Lung microvascular endothelial cell (primary cell): ENCODE measurements around the gene PPFIBP2. TPM values are rescaled to one million over a fixed set of nuclear protein-coding genes. Genes with fewer than 3 reads are reported as not detected.
A peak's percentile ranks its signal among the peaks of the same experiment; 100 is the strongest.

Experiments used
- DNase-seq, 2 donors: peaks; one replicate each; pipeline versions ENCODE4 v3.0.0 to v3.0.0-alpha.2; 2010; ENCODE audit warnings: low read depth in 2 of 2
- total RNA-seq: library from RNA; depleted of rRNA; stranded (reverse); fragments of >200 nt; gene quantifications from 2 replicates; pipeline ENCODE4 v1.2.1, GENCODE V29; 2014

The PPFIBP2 gene
- total RNA-seq, 1 donor from 2014 or later: 5.2 TPM

DNA sequence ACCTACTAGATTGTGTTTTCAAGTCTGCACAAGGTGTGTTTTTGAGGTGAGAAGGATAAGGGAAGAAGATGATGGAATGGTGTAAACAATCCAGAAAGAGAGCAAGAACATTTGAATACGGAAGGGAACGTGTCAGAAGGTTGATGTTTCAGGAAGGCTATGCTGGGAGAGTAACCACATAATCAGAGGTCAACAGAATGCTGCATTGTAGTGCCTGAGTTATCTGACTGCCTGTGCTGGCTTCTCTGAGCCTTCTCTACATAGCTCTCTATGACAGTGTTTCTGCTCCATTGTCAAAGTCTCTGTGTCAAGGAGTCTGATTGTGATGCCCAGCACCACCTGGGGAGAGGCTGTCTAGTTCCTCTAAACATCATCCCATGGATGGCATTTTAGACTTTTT is 85.4 kb downstream of the PPFIBP2 start:
- DNase-seq: no peak

GRCh38 chr11:7600205-7600775 is 86.5 kb downstream of the PPFIBP2 start:
- peak in 1 of 2 donors; percentile 23 for DNase-seq

- no peak for DNase-seq
Observed at GRCh38 chr11:7603031-7603781, 89.4 kb downstream of the PPFIBP2 start.

DNA sequence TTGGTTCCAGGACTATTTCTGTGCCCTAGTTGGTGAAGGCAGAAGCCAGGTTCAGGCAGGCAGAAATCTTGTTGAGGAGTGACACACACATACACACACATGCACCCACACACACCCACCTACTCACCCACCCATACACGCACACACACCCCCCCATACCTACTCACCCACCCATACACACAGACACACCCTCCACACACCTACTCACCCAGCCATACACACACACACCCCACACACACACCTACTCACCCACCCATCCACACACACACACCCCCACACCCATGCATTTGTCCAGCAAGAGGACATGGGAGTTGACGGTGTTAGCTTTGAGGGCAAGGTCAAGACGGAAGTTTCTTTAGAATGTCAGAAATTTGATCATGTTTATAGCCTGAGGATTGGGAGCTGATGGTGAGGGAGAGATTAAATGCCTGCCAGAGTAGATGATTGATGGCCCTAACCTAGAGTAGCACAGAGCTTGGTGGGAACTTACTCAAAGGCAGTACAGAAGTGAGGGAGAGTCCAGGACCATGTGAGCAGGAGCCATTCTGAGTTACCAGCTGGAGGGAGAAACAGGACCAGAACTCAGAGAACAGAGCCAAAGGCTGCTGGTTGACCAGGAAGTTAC is 90.6 kb downstream of the PPFIBP2 start:
- DNase-seq: peak in 1 of 2 donors; percentile 10

DNA sequence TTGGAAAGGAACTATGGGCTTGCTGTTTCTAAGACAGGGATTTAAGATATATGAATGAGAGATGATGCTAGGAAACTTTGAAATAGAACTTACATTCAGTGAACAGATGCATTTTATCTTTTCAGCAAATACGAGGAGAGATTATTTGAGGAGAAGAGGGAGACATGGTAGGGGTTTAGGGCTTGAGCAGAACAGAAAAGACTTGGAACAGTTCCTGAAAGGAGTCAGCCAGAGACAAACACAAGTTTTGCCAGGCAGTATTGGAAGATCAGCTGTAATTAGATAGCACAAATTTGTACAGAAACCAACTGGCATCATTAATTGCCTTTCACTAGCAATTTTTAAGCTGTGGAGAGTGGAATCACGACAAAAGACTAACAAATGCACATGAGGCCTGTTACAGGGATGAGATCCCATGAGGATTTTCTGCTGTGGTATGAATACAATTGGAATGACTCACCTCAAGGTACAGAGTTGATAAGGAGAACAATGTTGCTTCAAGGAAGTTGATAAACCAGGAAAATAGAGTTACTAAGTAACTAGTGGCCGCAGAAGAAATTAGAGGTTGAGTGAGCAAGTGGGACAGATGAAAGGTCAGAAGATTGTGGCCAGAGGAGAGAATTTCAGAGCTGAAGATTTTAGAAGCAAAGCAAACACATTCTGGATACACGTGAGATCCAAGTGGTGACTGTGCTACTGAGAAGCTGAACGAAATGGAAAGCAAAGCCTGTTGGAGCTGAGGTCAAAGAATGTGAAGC is 91.6 kb downstream of the PPFIBP2 start:
- peak in 1 of 2 donors; percentile 84 for DNase-seq

GRCh38 chr11:7606496-7606895 is 92.7 kb downstream of the PPFIBP2 start:
- no peak for DNase-seq

- no peak for DNase-seq
Observed at GRCh38 chr11:7609015-7609414, 95.2 kb downstream of the PPFIBP2 start.

DNA sequence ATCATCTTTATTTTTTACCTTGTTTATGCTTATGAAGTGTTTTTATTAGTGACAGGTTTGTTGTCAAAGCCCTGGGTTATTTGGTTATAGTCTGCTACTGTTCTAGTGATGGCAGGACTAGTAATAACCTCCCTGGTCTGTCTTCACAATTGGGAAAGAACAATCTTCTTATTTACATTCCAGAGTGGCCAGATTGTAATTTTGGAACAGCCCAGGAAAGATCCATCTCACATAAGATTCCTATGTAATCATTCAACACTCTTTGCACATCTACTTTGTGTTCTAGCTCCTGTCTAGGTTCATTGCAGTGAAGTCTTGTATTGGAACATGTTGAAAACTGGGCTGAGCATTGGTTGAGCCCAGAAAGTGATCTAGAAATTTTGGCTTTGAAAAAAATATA is 95.7 kb downstream of the PPFIBP2 start:
- no peak for DNase-seq

GRCh38 chr11:7610393-7610792 is 96.6 kb downstream of the PPFIBP2 start:
- DNase-seq: no peak

DNA sequence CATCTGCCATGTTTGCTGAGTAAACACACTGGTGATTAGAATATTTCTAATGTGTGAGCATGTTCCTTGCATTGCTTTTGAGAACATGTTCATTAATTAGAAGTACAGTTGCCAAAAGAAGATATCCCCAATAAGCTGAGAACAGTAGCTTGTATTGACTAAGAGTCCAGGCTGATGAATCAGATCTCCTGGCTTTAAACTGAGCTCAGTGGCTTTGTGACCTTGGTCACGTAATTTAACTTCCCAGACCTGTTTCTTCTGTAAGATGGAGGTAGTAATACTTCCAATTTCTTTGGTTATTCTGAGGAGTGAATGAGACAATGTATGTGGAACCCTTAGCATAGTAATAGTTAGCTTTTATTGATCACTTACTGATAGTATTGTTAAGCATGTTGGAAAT is 97.6 kb downstream of the PPFIBP2 start:
- DNase-seq: no peak

DNA sequence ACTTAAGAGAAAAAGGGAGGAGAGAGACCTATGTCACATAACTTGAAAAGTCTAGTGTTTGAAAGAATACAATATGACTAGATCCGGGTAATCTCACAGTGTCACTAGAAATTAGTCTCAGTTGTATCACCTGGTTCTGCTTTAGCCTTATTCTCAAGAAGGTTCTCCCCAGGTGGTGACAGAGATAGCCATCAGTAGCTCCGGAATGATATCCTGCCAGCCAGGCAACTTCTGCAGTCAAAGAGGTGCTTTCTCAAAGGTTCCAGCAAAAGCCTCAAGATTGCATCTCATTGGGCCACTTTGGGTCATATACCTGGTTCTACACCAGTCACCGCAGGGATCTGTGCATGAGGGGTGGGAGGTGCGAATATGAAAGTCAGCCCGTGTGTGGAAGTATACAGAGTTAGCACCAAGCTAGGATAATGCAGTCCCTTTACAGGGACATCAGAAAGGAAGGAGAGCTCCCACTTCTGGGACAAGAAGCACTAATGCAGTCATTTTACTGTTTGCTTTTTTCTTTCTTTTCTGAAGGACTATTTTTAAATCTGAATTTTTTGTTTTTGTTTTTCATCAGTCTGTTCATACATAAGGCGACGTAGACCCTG is 98.4 kb downstream of the PPFIBP2 start:
- no peak for DNase-seq

DNA sequence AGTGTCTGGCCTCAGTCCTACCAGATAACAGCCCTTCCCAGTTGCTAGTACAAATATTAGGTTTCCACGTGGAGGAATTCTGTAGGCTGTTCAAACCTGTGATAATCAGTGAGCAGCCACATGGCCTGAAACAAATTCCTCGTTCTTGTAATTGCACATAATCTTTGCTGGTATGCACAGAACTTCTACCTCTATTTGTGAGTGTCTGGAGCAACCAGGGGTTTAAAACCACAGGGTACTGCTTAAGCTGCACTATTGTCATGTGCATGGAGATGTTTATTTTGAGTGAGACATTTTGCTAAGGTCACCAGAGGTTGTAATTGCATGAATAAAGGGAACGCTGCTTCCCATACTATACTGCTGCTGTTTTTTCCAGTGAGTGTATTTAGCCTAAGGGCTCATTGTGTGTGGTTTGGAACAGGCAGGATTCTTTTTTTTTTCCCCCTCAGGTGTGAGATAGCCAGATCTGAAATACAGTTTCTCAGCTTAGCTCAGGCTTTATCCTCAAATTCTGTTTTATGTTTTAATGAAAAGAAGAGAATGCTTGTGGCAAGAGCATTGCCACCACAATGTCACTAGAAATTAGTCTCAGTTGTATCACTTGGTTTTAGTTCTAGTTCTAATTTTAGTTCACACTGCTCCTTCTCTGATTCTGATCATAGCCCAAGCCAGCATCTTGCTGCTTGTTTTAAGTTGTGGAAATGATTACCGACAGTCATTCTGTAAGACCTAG is 99.0 kb downstream of the PPFIBP2 start:
- no peak for DNase-seq

- no peak for DNase-seq
Observed at GRCh38 chr11:7613394-7613720, 99.6 kb downstream of the PPFIBP2 start.

DNA sequence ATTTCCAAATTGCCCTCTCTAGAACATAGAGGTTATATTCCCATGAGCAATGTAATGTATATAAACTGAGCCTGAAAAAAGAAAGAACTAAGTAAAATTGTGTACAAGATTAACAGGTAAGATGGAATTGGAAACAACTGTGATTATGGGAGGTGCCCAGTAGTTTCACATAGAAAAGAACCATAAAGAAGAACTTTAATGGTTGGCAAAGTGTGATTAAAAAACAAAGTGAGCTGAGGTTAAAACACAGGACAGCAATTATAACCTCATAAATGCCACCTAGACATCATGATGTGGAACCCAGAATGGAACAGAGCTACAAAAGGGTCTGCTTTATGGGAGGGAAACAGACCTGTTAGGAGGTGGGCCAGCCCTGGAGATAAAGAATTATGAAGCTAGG is 100.9 kb downstream of the PPFIBP2 start:
- DNase-seq: no peak

DNA sequence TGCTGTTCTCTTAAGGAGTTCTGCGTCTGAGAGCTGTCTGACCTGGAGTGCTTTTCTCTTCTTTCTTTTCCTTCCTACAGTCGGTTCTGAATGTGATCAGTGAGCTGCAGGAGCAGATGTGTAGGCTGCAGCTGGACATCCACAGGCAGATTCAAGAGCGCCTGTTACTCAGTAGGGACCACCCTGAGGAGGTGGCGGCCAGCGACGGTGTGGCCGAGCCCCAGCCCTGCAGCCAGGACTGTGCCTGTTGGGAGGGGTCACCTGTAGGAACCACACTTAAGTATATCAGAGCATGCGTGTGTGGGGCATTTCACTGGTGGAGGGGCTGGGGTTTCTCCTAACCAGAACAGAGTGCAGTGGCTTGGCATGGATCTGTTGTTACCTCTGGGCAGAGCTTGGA is 103.2 kb downstream of the PPFIBP2 start:
- DNase-seq: no peak

GRCh38 chr11:7619322-7619721 is 105.5 kb downstream of the PPFIBP2 start:
- no peak for DNase-seq

GRCh38 chr11:7621090-7621489 is 107.3 kb downstream of the PPFIBP2 start:
- DNase-seq: no peak

DNA sequence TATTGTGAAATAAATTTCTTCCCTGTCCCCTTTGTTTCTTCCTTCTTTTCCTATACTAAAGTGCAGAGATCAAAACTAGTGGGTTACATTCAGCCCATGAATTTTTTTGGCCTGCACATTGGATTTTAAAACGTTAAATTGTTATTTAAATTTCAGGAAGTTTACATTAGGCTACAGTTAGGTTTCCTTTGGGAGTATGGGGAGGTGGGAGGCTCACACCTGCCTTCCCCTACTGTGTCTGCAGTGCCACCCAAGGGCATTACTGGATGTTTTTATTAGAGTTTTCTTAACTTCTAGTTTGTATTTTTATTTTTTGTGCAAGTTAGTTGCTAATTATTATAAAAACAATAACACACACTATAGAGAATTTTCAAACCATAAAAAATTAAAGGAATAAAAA is 107.8 kb downstream of the PPFIBP2 start:
- DNase-seq: no peak

DNA sequence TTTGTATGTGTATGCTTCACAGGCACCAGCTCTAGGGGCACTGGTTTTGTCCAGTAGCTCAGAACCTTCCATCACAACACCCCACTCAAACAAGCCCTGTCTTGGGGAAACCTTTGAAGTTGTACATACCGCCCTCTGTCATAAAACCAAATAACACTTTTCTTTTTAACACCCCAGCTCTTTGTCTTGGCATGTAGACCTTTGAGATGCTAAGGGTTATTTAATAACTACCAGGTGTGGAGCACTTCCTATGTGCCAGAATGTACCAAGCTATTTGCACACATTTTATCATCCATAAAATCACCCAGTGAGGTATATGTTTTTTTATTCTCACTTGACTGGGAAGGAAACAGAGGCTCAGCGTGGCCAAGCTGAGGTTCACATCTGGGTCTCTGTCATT is 108.9 kb downstream of the PPFIBP2 start:
- DNase-seq: no peak

- DNase-seq: no peak
Observed at GRCh38 chr11:7628660-7629059, 114.9 kb downstream of the PPFIBP2 start.

- DNase-seq: peak in 1 of 2 donors; percentile 49
Observed at GRCh38 chr11:7630002-7630401, 116.2 kb downstream of the PPFIBP2 start.
